Stimulated activated CD8-positive, alpha-beta memory T cell treated with anti-CD3 and anti-CD28 coated beads, Interleukin-7, amount 100 ng/mL, for 48 hours (primary cell): Measurements from ENCODE around the gene FGF12.

ENCODE experiments used
- DNase-seq, 2 donors: peaks; one replicate each; pipeline ENCODE4 v3.0.0-alpha.2; 2020; ENCODE audit warnings: low read depth in 1 of 2; ENCODE audit errors: extremely low read depth in 1 of 2

Gene FGF12

GRCh38 chr3:192422321-192422996 is 304.9 kb downstream of the FGF12 start:
- no peak for DNase-seq

GRCh38 chr3:192419312-192419711 is 308.0 kb downstream of the FGF12 start:
- DNase-seq, result no peak

GRCh38 chr3:192417559-192418055 is 309.7 kb downstream of the FGF12 start:
- no peak for DNase-seq

GRCh38 chr3:192417017-192417416 is 310.3 kb downstream of the FGF12 start:
- DNase-seq, result no peak

- no peak for DNase-seq
These were observed 313.9 kb downstream of the FGF12 start for GRCh38 chr3:192413461-192413860.

GRCh38 chr3:192410684-192410960 is 316.7 kb downstream of the FGF12 start:
- DNase-seq, result no peak

GRCh38 chr3:192409838-192410683 is 317.3 kb downstream of the FGF12 start:
- no peak for DNase-seq

GRCh38 chr3:192409201-192409837 is 318.0 kb downstream of the FGF12 start:
- no peak for DNase-seq

- DNase-seq, result no peak
These were observed 318.6 kb downstream of the FGF12 start for GRCh38 chr3:192408647-192409200.

GRCh38 chr3:192408007-192408646 is 319.2 kb downstream of the FGF12 start:
- DNase-seq, result no peak

- no peak for DNase-seq
These were observed 327.6 kb downstream of the FGF12 start for GRCh38 chr3:192399767-192400166.

- no peak for DNase-seq
These were observed 330.3 kb downstream of the FGF12 start for GRCh38 chr3:192397012-192397411.

GRCh38 chr3:192395506-192395905 is 331.8 kb downstream of the FGF12 start:
- DNase-seq, result no peak

GRCh38 chr3:192392986-192393385 is 334.4 kb downstream of the FGF12 start:
- DNase-seq, result no peak

- no peak for DNase-seq
These were observed 344.5 kb downstream of the FGF12 start for GRCh38 chr3:192382861-192383260.

GRCh38 chr3:192373586-192373985 is 353.8 kb downstream of the FGF12 start:
- no peak for DNase-seq

GRCh38 chr3:192373032-192373431 is 354.3 kb downstream of the FGF12 start:
- no peak for DNase-seq

- DNase-seq, result no peak
These were observed 354.7 kb downstream of the FGF12 start for GRCh38 chr3:192372616-192373015.

GRCh38 chr3:192371870-192372400 is 355.4 kb downstream of the FGF12 start:
- DNase-seq, result no peak

GRCh38 chr3:192367616-192368015 is 359.7 kb downstream of the FGF12 start:
- DNase-seq, result no peak

- no peak for DNase-seq
These were observed 360.4 kb downstream of the FGF12 start for GRCh38 chr3:192366916-192367315.
